Cardiac muscle cell (in vitro differentiated cells and primary cell): Measurements from ENCODE around the gene PSD2. TPM values are rescaled to one million over a fixed set of nuclear protein-coding genes. Genes with fewer than 3 reads are reported as not detected.

Experiments
- DNase-seq, 2 donors: peaks; one replicate each; pipeline versions ENCODE4 v3.0.0 to v3.0.0-alpha.2; 2010 to 2017; ENCODE audit warnings: low read depth in 1 of 2, low spot score in 1 of 2
- H3K27ac ChIP-seq: fragments of 200-600 bp; sonication (generic); 2 replicates; pipeline ENCODE4 v1.5.1; 2016
- H3K27me3 ChIP-seq: fragments of 200-600 bp; sonication (generic); 2 replicates; pipeline ENCODE4 v1.6.0; 2016; ENCODE audit warnings: control low read depth
- H3K36me3 ChIP-seq: fragments of 200-600 bp; sonication (generic); 2 replicates; pipeline ENCODE4 v1.5.1; 2016; ENCODE audit warnings: control low read depth
- H3K4me1 ChIP-seq: fragments of 200-600 bp; sonication (generic); 2 replicates; pipeline ENCODE4 v1.8.1; 2017; ENCODE audit warnings: low read depth, mild to moderate bottlenecking, mixed run types
- H3K4me3 ChIP-seq: fragments of 200-600 bp; sonication (generic); 2 replicates; pipeline ENCODE4 v1.5.1; 2016; ENCODE audit warnings: mild to moderate bottlenecking
- H3K9me3 ChIP-seq: fragments of 200-600 bp; sonication (generic); 2 replicates; pipeline ENCODE4 v1.5.1; 2017; ENCODE audit warnings: low read depth, mild to moderate bottlenecking, control low read depth
- polyA plus RNA-seq: library from polyadenylated mRNA; unstranded; fragments of >200 nt; fragmentation: Nextera tagmentation; extraction: Ambion mirVana; gene quantifications from 2 replicates; pipeline ENCODE4 v1.2.1, GENCODE V29; 2016
- total RNA-seq: library from RNA; depleted of rRNA; stranded (reverse); fragments of >200 nt; gene quantifications from 2 replicates; pipeline ENCODE4 v1.2.3, GENCODE V29; 2016
- TF ChIP-seq, protein P1 (sequence below): IDR thresholded peaks from 2 replicates; pipeline ENCODE4 v1.5.1; 2012; ENCODE audit warnings: low read depth, mild to moderate bottlenecking, low read length

PSD2 gene
- total and polyA plus RNA-seq, 2 experiments from 2014 or later: 0.04 to 0.48 TPM

DNA sequence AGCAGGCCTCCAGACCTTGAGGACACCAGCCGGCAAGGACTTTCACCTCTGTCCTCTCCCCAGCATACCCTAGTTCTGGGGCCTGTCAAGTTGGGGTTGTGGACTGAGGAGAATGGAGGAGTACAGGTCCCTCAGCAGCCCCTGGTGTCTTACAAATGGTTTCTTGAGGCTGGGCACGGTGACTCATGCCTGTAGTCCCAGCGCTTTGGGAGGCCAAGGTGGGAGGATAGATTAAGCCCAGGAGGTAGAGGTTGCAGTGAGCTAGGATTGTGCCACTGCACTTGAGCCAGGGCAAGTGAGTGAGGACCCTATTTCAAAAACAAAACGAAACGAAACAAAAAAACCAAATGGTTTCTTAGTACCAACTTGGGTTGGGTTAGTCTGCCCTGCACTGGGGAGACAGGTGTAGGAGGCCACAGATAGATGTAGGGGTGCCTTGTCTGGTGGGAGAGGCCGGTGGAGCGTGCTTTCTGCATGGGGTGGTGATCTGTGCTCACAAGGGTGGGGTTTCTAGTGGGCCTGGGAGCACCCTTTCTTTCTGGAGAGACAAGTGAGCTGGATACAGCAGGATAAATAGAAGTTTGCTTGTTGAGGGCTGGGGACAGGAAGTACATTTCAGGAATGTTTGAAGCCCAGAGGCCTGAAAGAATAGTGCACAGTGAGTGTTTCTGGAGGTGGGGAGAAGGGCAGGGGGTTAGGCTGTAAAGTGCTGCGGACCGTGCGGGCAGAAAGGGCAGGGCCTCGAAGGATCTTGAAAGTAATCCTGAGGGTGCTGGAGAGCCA, 37.7 kb upstream of the PSD2 start:
- Histone ChIP-seq H3K27ac (no peak overlapping the region), H3K9me3 (no peaks in the 10 kb centered on the region), H3K36me3 (no peaks in the 10 kb centered on the region), H3K4me1 (peaks cover 15% of the 10 kb centered on the region), H3K27me3 (peaks cover 35% of the 10 kb centered on the region), H3K4me3 (no peak overlapping the region)
- TF ChIP-seq, protein P1, sequence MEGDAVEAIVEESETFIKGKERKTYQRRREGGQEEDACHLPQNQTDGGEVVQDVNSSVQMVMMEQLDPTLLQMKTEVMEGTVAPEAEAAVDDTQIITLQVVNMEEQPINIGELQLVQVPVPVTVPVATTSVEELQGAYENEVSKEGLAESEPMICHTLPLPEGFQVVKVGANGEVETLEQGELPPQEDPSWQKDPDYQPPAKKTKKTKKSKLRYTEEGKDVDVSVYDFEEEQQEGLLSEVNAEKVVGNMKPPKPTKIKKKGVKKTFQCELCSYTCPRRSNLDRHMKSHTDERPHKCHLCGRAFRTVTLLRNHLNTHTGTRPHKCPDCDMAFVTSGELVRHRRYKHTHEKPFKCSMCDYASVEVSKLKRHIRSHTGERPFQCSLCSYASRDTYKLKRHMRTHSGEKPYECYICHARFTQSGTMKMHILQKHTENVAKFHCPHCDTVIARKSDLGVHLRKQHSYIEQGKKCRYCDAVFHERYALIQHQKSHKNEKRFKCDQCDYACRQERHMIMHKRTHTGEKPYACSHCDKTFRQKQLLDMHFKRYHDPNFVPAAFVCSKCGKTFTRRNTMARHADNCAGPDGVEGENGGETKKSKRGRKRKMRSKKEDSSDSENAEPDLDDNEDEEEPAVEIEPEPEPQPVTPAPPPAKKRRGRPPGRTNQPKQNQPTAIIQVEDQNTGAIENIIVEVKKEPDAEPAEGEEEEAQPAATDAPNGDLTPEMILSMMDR: no peak
- no peak for DNase-seq

DNA sequence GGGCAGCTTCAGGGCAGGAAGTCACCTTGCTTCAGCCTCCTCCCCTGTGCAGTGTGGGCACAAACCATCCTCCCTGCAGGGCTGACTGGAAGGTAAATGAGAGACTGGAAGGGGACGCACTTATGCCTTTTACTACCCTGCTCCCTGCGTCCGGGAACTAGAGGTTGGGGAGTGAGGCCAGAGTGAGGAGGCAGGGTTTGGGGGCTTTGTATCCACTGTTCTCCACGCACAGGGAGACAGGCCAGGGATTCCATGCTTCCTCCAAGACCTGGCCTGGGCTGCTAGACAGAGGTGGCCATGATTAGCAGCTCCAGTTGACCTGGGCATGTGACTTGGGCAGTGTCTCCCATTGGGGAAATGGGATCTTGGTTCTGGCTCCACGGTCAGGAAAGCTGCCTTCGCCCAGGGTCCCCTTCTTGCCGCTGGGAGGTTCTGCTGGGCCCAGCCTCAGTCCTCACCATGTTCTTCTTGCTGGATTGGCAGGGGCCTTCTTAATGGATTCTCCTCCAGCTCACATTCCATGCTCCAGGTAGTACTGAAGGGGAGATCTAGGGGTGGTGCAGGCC, 37.0 kb upstream of the PSD2 start:
- no peaks in the 10 kb centered on the region for H3K9me3 ChIP-seq
- peaks cover 31% of the 10 kb centered on the region for H3K27me3 ChIP-seq
- H3K36me3 ChIP-seq: no peaks in the 10 kb centered on the region
- TF ChIP-seq, protein P1: no peak
- DNase-seq: no peak
- H3K4me3 ChIP-seq: no peak overlapping the region
- H3K4me1 ChIP-seq: peaks cover 18% of the 10 kb centered on the region
- H3K27ac ChIP-seq: no peak overlapping the region

- Histone ChIP-seq H3K27ac (no peak overlapping the region), H3K9me3 (no peaks in the 10 kb centered on the region), H3K27me3 (peaks cover 34% of the 10 kb centered on the region), H3K4me3 (no peak overlapping the region), H3K4me1 (peaks cover 18% of the 10 kb centered on the region), H3K36me3 (no peaks in the 10 kb centered on the region)
- TF ChIP-seq, protein P1: no peak
- no peak for DNase-seq
These were observed 36.3 kb upstream of the PSD2 start for GRCh38 chr5:139759219-139759721.

DNA sequence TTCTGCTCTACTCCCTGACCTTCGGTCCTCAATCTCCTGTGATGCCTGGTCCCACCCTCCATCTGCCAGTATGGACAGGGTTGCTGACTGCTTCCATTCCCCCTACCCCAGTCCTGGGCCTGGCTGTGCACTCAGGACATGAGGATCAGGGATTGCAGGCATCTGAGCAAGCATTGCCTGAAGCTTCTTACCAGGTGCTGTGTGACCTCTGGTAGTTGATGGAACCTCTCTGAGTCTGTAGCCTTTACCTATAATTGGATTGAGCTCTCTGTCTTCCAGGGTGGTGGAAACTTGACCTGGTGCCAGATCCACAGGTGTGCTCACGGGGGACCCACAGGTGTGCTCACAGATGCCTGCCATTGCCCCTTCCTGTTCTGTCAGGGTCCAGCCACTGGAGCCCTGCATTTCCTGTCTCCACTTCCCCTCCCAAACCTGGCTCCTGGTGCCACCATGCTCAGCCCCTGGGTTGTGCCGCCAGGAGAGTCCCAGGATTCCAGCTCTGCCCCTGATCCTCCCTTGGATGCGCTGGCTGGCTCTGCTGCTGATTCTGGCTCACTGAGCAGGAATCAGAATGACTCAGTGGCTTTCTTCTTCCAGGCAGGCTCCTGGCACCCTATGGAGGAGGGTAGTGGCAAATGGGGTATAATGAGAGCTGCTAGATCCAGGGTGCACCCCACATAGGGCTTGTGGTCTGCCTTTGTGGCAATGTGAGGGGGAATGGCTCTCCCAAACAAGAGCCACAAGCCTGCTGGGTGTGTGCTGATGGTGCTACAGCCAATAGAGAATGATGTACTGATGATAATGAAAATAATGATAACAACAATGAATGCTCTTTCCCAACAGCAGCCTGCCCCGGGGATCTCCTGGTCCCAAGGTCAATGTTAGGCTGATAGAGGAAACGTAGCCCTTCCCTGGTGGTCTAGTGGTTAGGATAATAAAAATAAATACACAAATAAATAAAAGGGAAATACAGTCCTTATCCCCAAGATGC, 35.2 kb upstream of the PSD2 start:
- no peak for DNase-seq
- Histone ChIP-seq H3K27me3 (peaks cover 31% of the 10 kb centered on the region), H3K27ac (no peak overlapping the region), H3K36me3 (no peaks in the 10 kb centered on the region), H3K4me3 (no peak overlapping the region), H3K4me1 (peaks cover 17% of the 10 kb centered on the region), H3K9me3 (no peaks in the 10 kb centered on the region)
- TF ChIP-seq, protein P1: no peak

DNA sequence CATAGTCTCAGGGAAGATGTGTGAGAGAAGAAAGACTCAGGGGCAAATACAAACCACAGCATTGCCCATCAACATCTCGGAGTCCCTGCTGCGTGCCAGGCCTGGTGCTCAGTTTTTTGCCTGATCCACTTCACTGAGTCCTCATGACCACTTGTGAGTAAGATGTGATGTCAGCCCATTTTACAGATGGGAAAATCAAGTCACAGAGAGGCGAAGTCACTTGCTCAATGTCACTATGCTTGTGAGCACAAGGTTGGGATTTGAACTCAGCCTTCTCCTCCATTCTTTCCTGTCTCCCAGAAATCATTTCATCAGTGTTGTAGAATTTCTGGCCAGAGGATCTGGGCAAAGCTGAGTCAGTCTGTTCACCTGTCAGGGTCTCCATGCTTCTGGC, 34.6 kb upstream of the PSD2 start:
- Histone ChIP-seq H3K27me3 (peaks cover 25% of the 10 kb centered on the region), H3K4me3 (no peak overlapping the region), H3K9me3 (no peaks in the 10 kb centered on the region), H3K27ac (no peak overlapping the region), H3K36me3 (no peaks in the 10 kb centered on the region), H3K4me1 (peaks cover 12% of the 10 kb centered on the region)
- TF ChIP-seq, protein P1: no peak
- no peak for DNase-seq
